Measurements from ENCODE around the gene PI4K2A. TPM values are rescaled to one million over a fixed set of nuclear protein-coding genes. Genes with fewer than 3 reads are reported as not detected.

Gene PI4K2A
- total RNA-seq, 2 donors from 2014 or later, result 16.2 to 22.8 TPM

Other genes with a start within 250 kb of the PI4K2A start
- gene RRP12, start 239.3 kb upstream of the PI4K2A start, total RNA-seq, result 100 to 1,000 TPM in 1 of 2 donors, 10 to 100 TPM in 1; 40.1 to 100 TPM
- gene PGAM1, start 214.5 kb upstream of the PI4K2A start, total RNA-seq, result 100 to 1,000 TPM; 546 to 554 TPM
- gene EXOSC1, start 194.7 kb upstream of the PI4K2A start, total RNA-seq, result 10 to 100 TPM; 51.0 to 64.5 TPM
- 10 to 100 TPM; 43.6 to 61.2 TPM for gene ZDHHC16, start 194.5 kb upstream of the PI4K2A start, total RNA-seq
- 10 to 100 TPM; 66.3 to 95.6 TPM for gene MMS19, start 142.2 kb upstream of the PI4K2A start, total RNA-seq
- 1 to 10 TPM; 3.3 to 5.6 TPM for gene UBTD1, start 141.7 kb upstream of the PI4K2A start, total RNA-seq
- not detected for gene ANKRD2, start 67.9 kb upstream of the PI4K2A start, total RNA-seq
- gene HOGA1, start 56.3 kb upstream of the PI4K2A start, total RNA-seq, result not detected
- not detected for gene C10orf62, start 51.0 kb upstream of the PI4K2A start, total RNA-seq
- gene MORN4, start 7.2 kb upstream of the PI4K2A start, total RNA-seq, result 1 to 10 TPM; 1.6 to 2.7 TPM
- under 1 TPM; 0.45 to 0.89 TPM for gene AVPI1, start 46.6 kb downstream of the PI4K2A start, total RNA-seq
- under 1 TPM in 1 of 2 donors, not detected in 1; 0.75 TPM for gene MARVELD1, start 73.1 kb downstream of the PI4K2A start, total RNA-seq
- gene ZFYVE27, start 96.5 kb downstream of the PI4K2A start, total RNA-seq, result 10 to 100 TPM; 34.9 to 59.6 TPM
- gene SFRP5, start 131.3 kb downstream of the PI4K2A start, total RNA-seq, result not detected
- gene GOLGA7B, start 209.2 kb downstream of the PI4K2A start, total RNA-seq, result 1 to 10 TPM; 1.8 to 2.8 TPM

Data from natural killer cell treated with Interleukin-12 subunit alpha and Interleukin-12 subunit beta and Interleukin-15 and Interleukin-18, amount 100 ng/mL, for 72 hours (primary cell).